GM21515 (cell line): ENCODE measurements around the gene HMSD.

Experiments
- ATAC-seq: cut with Tn5 transposase; IDR thresholded peaks from one replicate; pipeline ENCODE4 v1.9.1; 2021; ENCODE audit not compliant: unreplicated experiment

The HMSD gene

GRCh38 chr18:63987743-63988142, 38.6 kb downstream of the HMSD start:
- ATAC-seq: no peak

- ATAC-seq: no peak
These were observed 43.6 kb downstream of the HMSD start for GRCh38 chr18:63992751-63993150.

GRCh38 chr18:63994783-63995399, 45.8 kb downstream of the HMSD start:
- no peak for ATAC-seq

- ATAC-seq: no peak
These were observed 47.9 kb downstream of the HMSD start for GRCh38 chr18:63997041-63997440.

- ATAC-seq: no peak
These were observed 48.5 kb downstream of the HMSD start for GRCh38 chr18:63997606-63998005.

GRCh38 chr18:63999871-64000270, 50.8 kb downstream of the HMSD start:
- no peak for ATAC-seq

GRCh38 chr18:64002581-64002980, 53.5 kb downstream of the HMSD start:
- no peak for ATAC-seq

- no peak for ATAC-seq
These were observed 60.2 kb downstream of the HMSD start for GRCh38 chr18:64009305-64009704.
